GM12878 (cell line): ENCODE results near the gene DCAF15. TPM values are rescaled to one million over a fixed set of nuclear protein-coding genes. Genes with fewer than 3 reads are reported as not detected.

ENCODE experiments used
- ATAC-seq: fragments of 200-7000 bp; cut with Tn5 transposase; 3 replicates; pipeline ENCODE4 v1.9.1; 2020; ENCODE audit warnings: mild to moderate bottlenecking, moderate library complexity
- BruUV-seq: library from RNA; stranded (reverse); fragments of 400-500 nt; replicated peaks from 2 replicates; lab custom pipeline; 2021; lab: Mats Ljungman, UMichigan
- CTCF ChIA-PET: fragments of 300-600 bp; sonication (Branson Sonifier 250); formaldehyde crosslinking; extraction: SDS; loops from one replicate; lab custom pipeline; 2021; ENCODE audit warnings: inconsistent platforms; lab: Yijun Ruan, JAX
- POLR2A ChIA-PET: fragments of 350-600 bp; formaldehyde crosslinking; extraction: SDS; loops from one replicate; lab custom pipeline; 2021; ENCODE audit warnings: inconsistent platforms; lab: Charles Lee
- RAD21 ChIA-PET: fragments of 300-600 bp; sonication (Branson Sonifier 250); formaldehyde crosslinking; loops from one replicate; lab custom pipeline; 2023; ENCODE audit warnings: antibody characterized with exemption; ENCODE audit not compliant: unreplicated experiment; lab: Charles Lee
- SMC1A ChIA-PET: fragments of 300-600 bp; sonication (Branson Sonifier 250); formaldehyde crosslinking; loops from one replicate; lab custom pipeline; 2023; ENCODE audit not compliant: unreplicated experiment, uncharacterized antibody; lab: Charles Lee
- DNase-seq: peaks from one replicate; pipeline ENCODE4 v3.0.0-alpha.2; 2011; ENCODE audit warnings: low read depth, low spot score
- FAIRE-seq: peaks from 3 replicates; lab custom pipeline; 2011; peaks lifted over from hg19 to GRCh38; lab: Jason Lieb, UNC
- H2AFZ ChIP-seq: 2 replicates; pipeline ENCODE4 v1.6.0; 2011; ENCODE audit warnings: low read depth, low read length, control low read depth; ENCODE audit not compliant: control insufficient read depth
- H3K27ac ChIP-seq: 2 replicates; pipeline ENCODE4 v1.5.1; 2011; ENCODE audit warnings: control low read depth; ENCODE audit not compliant: control insufficient read depth, insufficient read depth
- H3K27me3 ChIP-seq, 2 experiments: replicated peaks in 1 of 2; 2 replicates each; pipeline versions ENCODE4 v1.6.0 to v1.6.1; 2011; ENCODE audit warnings: low read length in 1 of 2; ENCODE audit not compliant: control insufficient read depth in 2 of 2, insufficient read depth in 2 of 2
- H3K36me3 ChIP-seq, 2 experiments: 2 replicates each; pipeline ENCODE4 v1.5.1; 2011; ENCODE audit warnings: low read length in 1 of 2; ENCODE audit not compliant: control insufficient read depth in 2 of 2, insufficient read depth in 2 of 2
- H3K4me1 ChIP-seq: 2 replicates; pipeline ENCODE4 v1.6.1; 2011; ENCODE audit warnings: mild to moderate bottlenecking, low read length, moderate library complexity, mixed read lengths; ENCODE audit not compliant: control insufficient read depth, insufficient read depth
- H3K4me2 ChIP-seq: 2 replicates; pipeline ENCODE4 v1.6.0; 2011; ENCODE audit warnings: control low read depth; ENCODE audit not compliant: control insufficient read depth, insufficient read depth
- H3K4me3 ChIP-seq: fragments of 200-600 bp; sonication (generic); 2 replicates; pipeline ENCODE4 v1.5.1; 2016
- H3K79me2 ChIP-seq: 2 replicates; pipeline ENCODE4 v1.6.0; 2011; ENCODE audit warnings: low read length; ENCODE audit not compliant: control insufficient read depth, insufficient read depth
- H3K9ac ChIP-seq: 2 replicates; pipeline ENCODE4 v1.8.0; 2011; ENCODE audit warnings: low read length, control low read depth, mixed read lengths; ENCODE audit not compliant: control insufficient read depth, insufficient read depth
- H3K9me3 ChIP-seq: replicated peaks from 3 replicates; pipeline ENCODE4 v1.5.1; 2011; ENCODE audit warnings: mild to moderate bottlenecking, low read length; ENCODE audit not compliant: control insufficient read depth, insufficient read depth
- H4K20me1 ChIP-seq: 2 replicates; pipeline ENCODE4 v1.6.0; 2011; ENCODE audit not compliant: control insufficient read depth, insufficient read depth
- BHLHE40 ChIP-seq, 2 experiments: fragments of 450-650 bp in 1 of 2; IDR thresholded peaks; 2 replicates each; pipeline ENCODE4 v1.6.1; 2011 to 2017; ENCODE audit warnings: low read depth in 2 of 2, borderline replicate concordance in 1 of 2, improper control_type of control experiment in 1 of 2, low read length in 1 of 2, mild to moderate bottlenecking in 1 of 2
- ESRRA ChIP-seq: IDR thresholded peaks from 2 replicates; pipeline ENCODE4 v1.6.1; 2012; ENCODE audit warnings: mild to moderate bottlenecking, low read length, improper control_type of control experiment
- ETV6 ChIP-seq, 2 experiments: fragments of 450-650 bp in 1 of 2; IDR thresholded peaks in 1 of 2; conservative IDR thresholded peaks in 1 of 2; 2 replicates each; pipeline ENCODE4 v1.6.1; 2014; ENCODE audit warnings: antibody characterized with exemption in 1 of 2, borderline replicate concordance in 1 of 2, low read depth in 1 of 2, mild to moderate bottlenecking in 1 of 2, moderate library complexity in 1 of 2
- KDM1A ChIP-seq: fragments of 200-600 bp; sonication (generic); IDR thresholded peaks from 2 replicates; pipeline ENCODE4 v1.6.1; 2016; ENCODE audit warnings: borderline replicate concordance
- NFXL1 ChIP-seq: fragments of 450-650 bp; IDR thresholded peaks from 2 replicates; pipeline ENCODE4 v1.6.1; 2017; ENCODE audit warnings: antibody characterized with exemption, mild to moderate bottlenecking, borderline replicate concordance
- NR2F1 ChIP-seq: fragments of 450-650 bp; conservative IDR thresholded peaks from 2 replicates; pipeline ENCODE4 v1.6.1; 2017; ENCODE audit warnings: mild to moderate bottlenecking
- POLR2AphosphoS5 ChIP-seq: IDR thresholded peaks from 2 replicates; pipeline ENCODE4 v1.6.1; 2011; ENCODE audit warnings: mild to moderate bottlenecking, low read length, inconsistent platforms
- SMARCA5 ChIP-seq: fragments of 450-650 bp; IDR thresholded peaks from 2 replicates; pipeline ENCODE4 v1.6.1; 2017; ENCODE audit warnings: mild to moderate bottlenecking
- ZNF217 ChIP-seq: fragments of 450-650 bp; IDR thresholded peaks from 2 replicates; pipeline ENCODE4 v1.6.1; 2017; ENCODE audit warnings: antibody characterized with exemption, mild to moderate bottlenecking
- WGBS: methylation state at CpG from one replicate; pipeline ENCODE4 v1.1.6; 2016; ENCODE audit warnings: low lambda C conversion rate; ENCODE audit not compliant: insufficient replicate concordance, insufficient coverage; ENCODE audit errors: missing lambda C conversion rate; 5-methylcytosine and 5-hydroxymethylcytosine counted together
- in situ Hi-C: fragments of 300-500 bp; cut with MboI; formaldehyde crosslinking; loops from 9 replicates; pipeline ENCODE4 v1.14.3; 2018; ENCODE audit warnings: mixed read lengths
- intact Hi-C: fragments of 100-400 bp; cut with micrococcal nuclease; formaldehyde crosslinking; loops from one replicate; pipeline ENCODE4 v1.14.2; 2022; ENCODE audit not compliant: unreplicated experiment
- polyA plus RNA-seq, 11 experiments: library from polyadenylated mRNA; depleted of rRNA in 4 of 11; unstranded in 6 of 11; stranded (reverse) in 5 of 11; fragments of >200 nt; fragmentation: Nextera tagmentation in 4 of 11; fragmentation: Illumina TruSeq in 1 of 11; extraction: Ambion mirVana in 4 of 11; extraction: Trizol in 1 of 11; gene quantifications; 1 replicate in 1 of 11; 2 replicates in 10 of 11; pipeline versions ENCODE4 v1.2.1 to v1.2.3, GENCODE V29; 2011 to 2016; ENCODE audit warnings: inconsistent platforms in 2 of 11, missing spikeins in 2 of 11, low read depth in 1 of 11
- total RNA-seq, 4 experiments: library from RNA; depleted of rRNA in 3 of 4; stranded (reverse); fragments of >200 nt in 3 of 4; fragmentation: Illumina TruSeq in 1 of 4; extraction: Trizol in 1 of 4; gene quantifications; 2 replicates each; pipeline versions ENCODE4 v1.2.1 to v1.2.3, GENCODE V29; 2013 to 2021
- TF ChIP-seq, protein P1 (sequence below): fragments of 450-650 bp; formaldehyde crosslinking; IDR thresholded peaks from 2 replicates; pipeline ENCODE4 v1.5.0; 2022; ENCODE audit warnings: mild to moderate bottlenecking, missing genetic modification characterization
- TF ChIP-seq, protein P2 (sequence below): fragments of 450-650 bp; conservative IDR thresholded peaks from 2 replicates; pipeline ENCODE4 v1.6.1; 2017; ENCODE audit warnings: mild to moderate bottlenecking, moderate library complexity

The DCAF15 gene
- total and polyA plus RNA-seq, 10 of the 15 experiments (the other 5 are each of a cell fraction or from before 2014, with no cell fraction given): 0.16 to 63.4 (median 26.6) TPM

DNA sequence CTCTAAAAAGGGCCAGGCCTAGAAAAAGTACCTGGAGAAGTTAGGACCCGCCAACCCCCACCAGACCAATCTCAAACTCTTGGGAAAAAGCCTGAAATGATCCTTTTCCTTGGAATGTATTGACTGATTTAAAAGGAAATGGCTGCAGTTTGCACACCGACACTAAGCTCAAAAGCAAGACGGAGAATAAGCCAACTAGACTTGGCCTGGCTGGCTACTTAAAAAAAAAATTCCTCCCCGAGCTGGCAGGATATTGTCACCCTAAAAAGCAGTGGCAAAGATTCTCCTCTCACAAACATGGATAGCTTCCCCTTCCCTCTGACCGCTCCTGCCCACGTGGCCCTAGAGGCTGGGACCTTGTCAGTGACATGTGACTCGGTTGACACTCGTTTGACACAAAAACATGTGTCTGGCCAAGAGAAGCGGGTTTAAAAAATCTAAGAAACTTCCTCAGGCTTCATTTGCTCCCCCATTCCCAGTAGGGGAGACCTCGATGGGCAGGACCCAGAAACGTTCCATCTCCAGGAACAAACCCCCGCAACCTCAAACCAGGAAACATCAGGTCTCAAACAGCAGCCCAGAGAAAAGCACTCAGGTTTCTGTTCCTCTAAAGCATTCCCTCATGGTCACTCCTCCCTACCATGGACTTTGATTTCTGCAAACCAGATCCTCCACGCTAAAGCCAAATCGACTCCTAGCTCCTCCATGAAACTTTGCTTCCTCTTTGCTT is 52.5 kb downstream of the DCAF15 start (continued):
- TF ChIP-seq ETV6 (conservative IDR thresholded peaks at IDR 0.05 in 1 of 2, IDR thresholded peaks at IDR 0.05 in 1 of 2; ENCODE audit: borderline replicate concordance in 1 of 2, low read depth in 1 of 2): peak in 1 of 2 experiments; percentile 33; a peak in 1 of 4 replicates
- no peak; a peak in 1 of 4 replicates for TF ChIP-seq BHLHE40 (IDR thresholded peaks at IDR 0.05; ENCODE audit: borderline replicate concordance in 1 of 2, low read depth in 2 of 2, low read length in 1 of 2)

DNA sequence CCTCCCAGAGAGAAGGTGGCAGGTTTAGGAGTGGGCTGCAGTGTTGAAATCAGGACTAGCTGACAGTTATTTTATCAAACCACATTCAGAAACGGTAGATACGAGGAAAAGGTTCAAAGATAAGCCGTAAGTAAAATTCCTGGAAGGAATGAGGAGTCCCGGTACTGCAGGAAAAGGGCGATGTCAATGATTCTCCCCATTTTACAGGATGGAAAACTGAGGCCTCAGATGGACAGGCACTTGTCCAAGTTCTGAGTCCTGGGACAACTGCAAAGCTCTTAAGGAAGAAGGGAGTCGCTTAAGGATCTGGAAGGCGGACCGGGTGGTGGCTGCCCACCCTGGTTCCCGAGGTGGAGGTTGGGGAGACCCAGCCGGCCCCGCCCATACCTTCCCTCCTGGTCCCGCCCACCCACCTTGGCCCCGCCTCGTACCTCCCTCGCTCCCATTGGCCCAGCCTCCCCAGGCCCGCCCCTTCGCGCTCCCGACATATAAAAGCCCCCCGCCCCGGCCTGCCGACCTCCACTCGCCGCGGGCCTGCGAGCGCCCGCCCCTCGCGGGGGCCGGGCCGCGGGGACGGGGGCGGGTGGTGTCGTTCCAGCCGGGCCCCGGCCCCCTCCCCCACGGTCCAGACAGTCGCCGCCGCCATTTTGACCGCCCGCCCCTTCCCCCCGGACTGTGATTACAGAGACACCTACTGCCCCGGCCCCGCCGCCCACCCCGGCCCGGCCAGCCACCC is 53.2 kb downstream of the DCAF15 start:
- H3K27ac ChIP-seq: peak overlapping the region; percentile 80
- peak overlapping the region; percentile 79 for H3K4me3 ChIP-seq
- ChIA-PET RAD21 (interaction anchor here (0.8 to 4.6 kb wide), 12 partner anchors 10 to 166 kb away, joined by 3 to 35 read pairs (median 9); partner anchors contain the start of genes ASF1B, DCAF15 and IL27RA), SMC1A (interaction anchor here (0.6 to 4.0 kb wide), 11 partner anchors 9 to 275 kb away, joined by 3 to 18 read pairs (median 8); partner anchors contain the start of gene IL27RA), CTCF (interaction anchor here (1.0 to 5.1 kb wide), 9 partner anchors 12 to 131 kb away, joined by 3 to 30 read pairs (median 5); partner anchors contain the start of genes ASF1B, DCAF15 and IL27RA), POLR2A (interaction anchor here (0.7 to 4.9 kb wide), 15 partner anchors 10 to 99 kb away, joined by 3 to 49 read pairs (median 6); partner anchors contain the start of gene IL27RA)
- intact Hi-C loops: loop anchor here (2.0 to 10.0 kb wide), 2 partner anchors 19 to 851 kb away; partner anchors contain the start of genes IER2 and STX10
- peaks cover 47% of the 10 kb centered on the region for H3K4me1 ChIP-seq
- peak overlapping the region; percentile 61 for H3K9ac ChIP-seq
- DNase-seq: peak; percentile 39
- no peaks in the 10 kb centered on the region for H4K20me1 ChIP-seq
- no peaks in the 10 kb centered on the region for H3K9me3 ChIP-seq
- BruUV-seq: TSS peak; percentile 87
- peaks cover 11% of the 10 kb centered on the region for H3K79me2 ChIP-seq
- peak overlapping the region; percentile 85 for H2AFZ ChIP-seq
- H3K27me3 ChIP-seq: no peaks in the 10 kb centered on the region
- peak overlapping the region; percentile 95 for H3K4me2 ChIP-seq
- H3K36me3 ChIP-seq: no peaks in the 10 kb centered on the region
- ATAC-seq: peak; percentile 70
- WGBS: under 1% methylated on average over 10 of the region's 50 CpGs
- in situ Hi-C loops: no loop called here
- FAIRE-seq: no peak
- TF ChIP-seq POLR2AphosphoS5: peak; percentile 54; the same call in 1 of the 2 replicates
- TF ChIP-seq, protein P1, sequence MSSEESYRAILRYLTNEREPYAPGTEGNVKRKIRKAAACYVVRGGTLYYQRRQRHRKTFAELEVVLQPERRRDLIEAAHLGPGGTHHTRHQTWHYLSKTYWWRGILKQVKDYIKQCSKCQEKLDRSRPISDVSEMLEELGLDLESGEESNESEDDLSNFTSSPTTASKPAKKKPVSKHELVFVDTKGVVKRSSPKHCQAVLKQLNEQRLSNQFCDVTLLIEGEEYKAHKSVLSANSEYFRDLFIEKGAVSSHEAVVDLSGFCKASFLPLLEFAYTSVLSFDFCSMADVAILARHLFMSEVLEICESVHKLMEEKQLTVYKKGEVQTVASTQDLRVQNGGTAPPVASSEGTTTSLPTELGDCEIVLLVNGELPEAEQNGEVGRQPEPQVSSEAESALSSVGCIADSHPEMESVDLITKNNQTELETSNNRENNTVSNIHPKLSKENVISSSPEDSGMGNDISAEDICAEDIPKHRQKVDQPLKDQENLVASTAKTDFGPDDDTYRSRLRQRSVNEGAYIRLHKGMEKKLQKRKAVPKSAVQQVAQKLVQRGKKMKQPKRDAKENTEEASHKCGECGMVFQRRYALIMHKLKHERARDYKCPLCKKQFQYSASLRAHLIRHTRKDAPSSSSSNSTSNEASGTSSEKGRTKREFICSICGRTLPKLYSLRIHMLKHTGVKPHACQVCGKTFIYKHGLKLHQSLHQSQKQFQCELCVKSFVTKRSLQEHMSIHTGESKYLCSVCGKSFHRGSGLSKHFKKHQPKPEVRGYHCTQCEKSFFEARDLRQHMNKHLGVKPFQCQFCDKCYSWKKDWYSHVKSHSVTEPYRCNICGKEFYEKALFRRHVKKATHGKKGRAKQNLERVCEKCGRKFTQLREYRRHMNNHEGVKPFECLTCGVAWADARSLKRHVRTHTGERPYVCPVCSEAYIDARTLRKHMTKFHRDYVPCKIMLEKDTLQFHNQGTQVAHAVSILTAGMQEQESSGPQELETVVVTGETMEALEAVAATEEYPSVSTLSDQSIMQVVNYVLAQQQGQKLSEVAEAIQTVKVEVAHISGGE (CRISPR knock-in tag): no peak
- peak; percentile 93 for TF ChIP-seq SMARCA5
- peak; percentile 18; the same call in 1 of the 2 replicates for TF ChIP-seq NR2F1
- no peak for TF ChIP-seq KDM1A
- TF ChIP-seq ZNF217: peak; percentile 97
- TF ChIP-seq, protein P2, sequence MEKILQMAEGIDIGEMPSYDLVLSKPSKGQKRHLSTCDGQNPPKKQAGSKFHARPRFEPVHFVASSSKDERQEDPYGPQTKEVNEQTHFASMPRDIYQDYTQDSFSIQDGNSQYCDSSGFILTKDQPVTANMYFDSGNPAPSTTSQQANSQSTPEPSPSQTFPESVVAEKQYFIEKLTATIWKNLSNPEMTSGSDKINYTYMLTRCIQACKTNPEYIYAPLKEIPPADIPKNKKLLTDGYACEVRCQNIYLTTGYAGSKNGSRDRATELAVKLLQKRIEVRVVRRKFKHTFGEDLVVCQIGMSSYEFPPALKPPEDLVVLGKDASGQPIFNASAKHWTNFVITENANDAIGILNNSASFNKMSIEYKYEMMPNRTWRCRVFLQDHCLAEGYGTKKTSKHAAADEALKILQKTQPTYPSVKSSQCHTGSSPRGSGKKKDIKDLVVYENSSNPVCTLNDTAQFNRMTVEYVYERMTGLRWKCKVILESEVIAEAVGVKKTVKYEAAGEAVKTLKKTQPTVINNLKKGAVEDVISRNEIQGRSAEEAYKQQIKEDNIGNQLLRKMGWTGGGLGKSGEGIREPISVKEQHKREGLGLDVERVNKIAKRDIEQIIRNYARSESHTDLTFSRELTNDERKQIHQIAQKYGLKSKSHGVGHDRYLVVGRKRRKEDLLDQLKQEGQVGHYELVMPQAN: peak; percentile 30; the same call in 1 of the 2 replicates
- no peak for TF ChIP-seq NFXL1
- no peak for TF ChIP-seq ESRRA
